ENCODE measurements around the gene ST8SIA5.

ST8SIA5 gene

DNA sequence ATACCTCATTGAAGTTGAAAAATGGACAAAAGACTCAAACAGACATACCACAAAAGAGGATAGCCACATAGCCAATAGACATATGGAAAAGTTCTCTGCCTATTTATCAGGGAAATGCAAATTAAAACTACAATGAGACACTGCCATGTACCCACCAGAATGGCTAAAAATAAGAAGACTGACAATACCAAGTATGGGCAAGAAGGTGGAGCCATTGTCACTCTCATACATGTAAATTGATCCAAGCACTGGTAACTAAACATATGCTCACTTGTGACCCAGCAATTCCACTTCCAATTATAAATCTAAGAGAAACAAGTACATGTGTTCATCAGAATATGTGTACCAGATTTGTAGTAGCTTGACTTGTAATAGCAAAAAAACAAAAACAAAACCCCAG lies 104.5 kb downstream of the ST8SIA5 start:
- H3K4me1 Mint-ChIP-seq = peaks cover 6% of the 10 kb centered on the region
- DNase-seq = no peak
- H3K27ac Mint-ChIP-seq = no peak overlapping the region
- H3K36me3 Mint-ChIP-seq (ENCODE audit: low read depth) = no peaks in the 10 kb centered on the region
- no peaks in the 10 kb centered on the region for H3K9me3 Mint-ChIP-seq
- peaks cover 33% of the 10 kb centered on the region for H3K27me3 Mint-ChIP-seq (ENCODE audit: low read depth, poor library complexity)
- TF ChIP-seq, protein P1, sequence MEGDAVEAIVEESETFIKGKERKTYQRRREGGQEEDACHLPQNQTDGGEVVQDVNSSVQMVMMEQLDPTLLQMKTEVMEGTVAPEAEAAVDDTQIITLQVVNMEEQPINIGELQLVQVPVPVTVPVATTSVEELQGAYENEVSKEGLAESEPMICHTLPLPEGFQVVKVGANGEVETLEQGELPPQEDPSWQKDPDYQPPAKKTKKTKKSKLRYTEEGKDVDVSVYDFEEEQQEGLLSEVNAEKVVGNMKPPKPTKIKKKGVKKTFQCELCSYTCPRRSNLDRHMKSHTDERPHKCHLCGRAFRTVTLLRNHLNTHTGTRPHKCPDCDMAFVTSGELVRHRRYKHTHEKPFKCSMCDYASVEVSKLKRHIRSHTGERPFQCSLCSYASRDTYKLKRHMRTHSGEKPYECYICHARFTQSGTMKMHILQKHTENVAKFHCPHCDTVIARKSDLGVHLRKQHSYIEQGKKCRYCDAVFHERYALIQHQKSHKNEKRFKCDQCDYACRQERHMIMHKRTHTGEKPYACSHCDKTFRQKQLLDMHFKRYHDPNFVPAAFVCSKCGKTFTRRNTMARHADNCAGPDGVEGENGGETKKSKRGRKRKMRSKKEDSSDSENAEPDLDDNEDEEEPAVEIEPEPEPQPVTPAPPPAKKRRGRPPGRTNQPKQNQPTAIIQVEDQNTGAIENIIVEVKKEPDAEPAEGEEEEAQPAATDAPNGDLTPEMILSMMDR (IDR thresholded peaks at IDR 0.05) = no peak
- H3K4me3 Mint-ChIP-seq = no peak overlapping the region

DNA sequence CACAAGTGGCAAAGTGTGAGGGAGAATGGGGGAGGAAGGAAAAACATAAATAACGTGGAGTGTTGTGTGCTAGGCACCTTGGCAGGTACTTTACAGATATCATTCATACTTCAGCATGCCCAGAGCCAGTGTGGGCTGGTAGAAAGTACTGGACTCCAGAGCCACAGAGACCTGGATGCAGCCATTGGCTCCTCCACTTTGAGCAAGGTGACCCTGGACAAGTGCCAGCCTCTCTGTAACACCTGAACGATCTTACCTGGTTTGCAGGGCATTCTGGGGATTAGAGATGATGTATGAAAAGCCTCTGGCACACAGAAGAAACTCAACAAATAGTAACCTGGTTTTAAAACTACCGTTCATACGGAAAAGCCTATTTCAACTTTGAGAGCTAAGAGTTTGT lies 106.2 kb downstream of the ST8SIA5 start:
- Mint-ChIP-seq H3K27ac (no peak overlapping the region), H3K27me3 (ENCODE audit: low read depth, poor library complexity) (peaks cover 37% of the 10 kb centered on the region), H3K9me3 (no peaks in the 10 kb centered on the region), H3K4me1 (no peaks in the 10 kb centered on the region), H3K36me3 (ENCODE audit: low read depth) (no peaks in the 10 kb centered on the region), H3K4me3 (no peak overlapping the region)
- TF ChIP-seq, protein P1 (IDR thresholded peaks at IDR 0.05) = no peak
- no peak for DNase-seq

DNA sequence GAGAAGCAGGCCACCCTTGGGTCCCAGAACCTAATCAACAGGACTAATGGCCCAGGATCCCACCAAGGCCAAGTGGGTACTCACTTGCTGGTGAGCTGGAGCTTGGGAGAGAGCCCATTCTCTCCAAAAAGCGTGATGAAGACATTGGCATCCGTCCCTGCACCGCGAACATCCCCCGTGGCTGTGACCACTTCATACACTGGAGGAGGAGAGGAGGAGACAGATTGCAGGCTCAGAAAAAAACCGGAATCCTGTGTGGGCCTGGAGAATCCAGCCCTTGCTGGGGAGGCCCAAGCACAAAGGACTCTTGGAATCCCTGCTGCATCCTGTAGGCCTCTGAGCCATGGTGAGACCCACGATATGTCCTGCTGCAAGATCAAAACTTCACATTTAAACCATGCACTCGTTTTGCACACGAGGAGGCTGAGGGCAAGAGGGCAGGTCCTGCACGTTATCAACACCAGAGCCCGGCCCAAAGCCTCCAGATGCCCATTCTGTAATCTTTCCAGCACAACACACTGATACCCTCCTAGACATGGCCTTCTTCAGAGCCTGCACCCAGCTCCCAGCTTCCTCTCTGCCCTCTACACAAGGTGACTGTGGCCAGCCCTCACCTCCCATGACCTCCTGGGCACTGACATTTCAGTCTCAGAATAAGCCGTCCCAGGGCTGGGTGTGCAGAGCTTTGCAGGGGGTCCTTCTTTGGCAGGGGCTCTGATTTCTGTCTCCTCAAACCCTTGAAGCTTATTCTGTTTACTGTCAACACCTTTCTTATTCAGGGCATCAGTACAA lies 107.6 kb downstream of the ST8SIA5 start:
- H3K9me3 Mint-ChIP-seq = no peaks in the 10 kb centered on the region
- DNase-seq = no peak
- H3K27me3 Mint-ChIP-seq (ENCODE audit: low read depth, poor library complexity) = peaks cover 39% of the 10 kb centered on the region
- TF ChIP-seq, protein P1 (IDR thresholded peaks at IDR 0.05) = no peak
- no peaks in the 10 kb centered on the region for H3K4me1 Mint-ChIP-seq
- H3K27ac Mint-ChIP-seq = no peak overlapping the region
- H3K36me3 Mint-ChIP-seq (ENCODE audit: low read depth) = no peaks in the 10 kb centered on the region
- no peak overlapping the region for H3K4me3 Mint-ChIP-seq

DNA sequence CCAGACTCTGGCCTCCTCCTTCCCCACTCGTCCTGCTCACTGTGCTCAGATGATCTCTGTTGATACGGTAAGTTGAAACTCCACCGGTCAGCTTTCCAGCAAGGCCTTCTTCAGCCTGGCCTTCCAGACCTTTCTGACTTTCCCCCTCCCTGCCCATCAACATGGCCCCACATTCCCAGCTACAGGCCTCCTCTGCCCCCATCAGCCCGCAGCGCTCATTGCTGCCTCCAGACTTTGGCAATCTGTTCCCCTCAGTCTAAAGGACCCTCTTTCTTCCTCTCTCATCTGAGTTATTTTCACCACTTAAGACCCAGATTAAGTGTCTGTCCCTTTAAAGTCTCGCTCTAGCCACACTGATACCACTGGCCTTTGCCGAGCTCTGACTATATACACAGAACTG lies 110.4 kb downstream of the ST8SIA5 start:
- Mint-ChIP-seq H3K4me1 (no peaks in the 10 kb centered on the region), H3K4me3 (no peak overlapping the region), H3K36me3 (ENCODE audit: low read depth) (no peaks in the 10 kb centered on the region), H3K9me3 (no peaks in the 10 kb centered on the region), H3K27ac (no peak overlapping the region), H3K27me3 (ENCODE audit: low read depth, poor library complexity) (peaks cover 35% of the 10 kb centered on the region)
- TF ChIP-seq, protein P1 (IDR thresholded peaks at IDR 0.05) = no peak
- DNase-seq = no peak

DNA sequence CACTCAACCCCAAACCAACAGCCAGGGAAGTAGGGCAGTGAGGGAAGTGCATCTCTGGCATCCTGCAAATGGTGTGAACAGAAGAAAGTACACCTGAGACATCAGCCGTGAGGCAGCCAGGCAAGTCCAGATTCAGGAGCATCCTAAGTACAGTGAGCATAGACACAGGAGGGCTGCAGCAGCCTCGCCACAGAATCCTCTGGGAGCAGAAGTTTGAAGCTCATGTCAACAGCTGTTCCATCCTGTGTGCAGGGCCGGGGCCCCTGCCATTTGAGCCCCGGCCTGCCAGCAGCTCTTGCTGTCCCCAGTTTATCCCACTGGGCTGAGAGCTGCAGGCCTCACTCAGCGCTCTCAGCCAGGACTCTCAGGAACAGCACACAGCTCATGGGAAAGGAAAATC lies 114.3 kb downstream of the ST8SIA5 start:
- Mint-ChIP-seq H3K4me3 (no peak overlapping the region), H3K9me3 (no peaks in the 10 kb centered on the region), H3K27me3 (ENCODE audit: low read depth, poor library complexity) (peaks cover 25% of the 10 kb centered on the region), H3K4me1 (no peaks in the 10 kb centered on the region), H3K27ac (no peak overlapping the region), H3K36me3 (ENCODE audit: low read depth) (no peaks in the 10 kb centered on the region)
- TF ChIP-seq, protein P1 (IDR thresholded peaks at IDR 0.05) = no peak
- no peak for DNase-seq

DNA sequence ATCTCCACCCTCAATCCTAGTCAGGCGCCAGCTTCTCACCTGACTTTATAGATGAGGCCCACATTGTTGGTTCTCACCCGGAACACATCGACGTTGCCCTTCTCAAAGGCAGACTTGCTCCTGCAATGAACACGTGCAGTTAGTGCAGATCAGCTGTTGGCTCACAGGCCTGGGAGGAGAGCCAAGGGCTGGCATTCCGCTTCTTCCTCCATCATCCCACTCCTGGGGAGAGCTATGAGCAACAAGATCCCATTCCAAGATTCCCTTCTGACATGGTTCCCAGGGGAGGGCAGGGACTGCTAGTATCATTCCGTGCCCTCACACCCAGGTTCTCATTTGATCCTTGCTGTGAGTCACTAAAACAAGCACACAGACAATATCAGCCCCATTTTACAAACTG lies 114.9 kb downstream of the ST8SIA5 start:
- H3K4me3 Mint-ChIP-seq = no peak overlapping the region
- DNase-seq = no peak
- H3K9me3 Mint-ChIP-seq = no peaks in the 10 kb centered on the region
- TF ChIP-seq, protein P1 (IDR thresholded peaks at IDR 0.05) = no peak
- no peaks in the 10 kb centered on the region for H3K36me3 Mint-ChIP-seq (ENCODE audit: low read depth)
- peaks cover 25% of the 10 kb centered on the region for H3K27me3 Mint-ChIP-seq (ENCODE audit: low read depth, poor library complexity)
- no peak overlapping the region for H3K27ac Mint-ChIP-seq
- H3K4me1 Mint-ChIP-seq = no peaks in the 10 kb centered on the region
